Activated CD4-positive, alpha-beta T cell treated with anti-CD3 and anti-CD28 coated beads for 1 hour (primary cell): ENCODE results near the gene HMCN1.
"Not testable (repeated sequence)": the region's sequence is repeated elsewhere in the genome, so short reads cannot be mapped to it uniquely, and the experiment has no call there.

Source experiments
- DNase-seq: peaks from one replicate; pipeline ENCODE4 v3.0.0-alpha.2; 2020

Gene HMCN1

DNA sequence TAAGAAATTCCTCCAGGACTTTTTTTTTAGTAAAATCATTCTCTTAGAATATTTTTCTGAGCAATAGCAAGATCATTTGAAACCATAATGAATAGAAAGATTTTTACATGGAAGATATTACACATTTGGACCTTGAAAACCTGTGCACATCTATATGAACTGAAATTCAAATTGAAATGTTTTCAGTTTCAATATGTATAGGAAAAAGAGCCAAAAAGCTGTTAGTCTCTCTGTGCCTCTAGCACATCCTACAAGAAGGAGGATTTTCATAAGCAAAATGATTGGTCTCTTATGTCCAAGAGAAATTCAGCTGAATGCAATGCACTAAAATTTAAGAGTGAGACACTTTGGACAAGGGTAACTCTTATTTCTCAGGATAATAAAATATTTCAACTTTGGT, 8.2 kb downstream of the HMCN1 start:
- no peak for DNase-seq

DNA sequence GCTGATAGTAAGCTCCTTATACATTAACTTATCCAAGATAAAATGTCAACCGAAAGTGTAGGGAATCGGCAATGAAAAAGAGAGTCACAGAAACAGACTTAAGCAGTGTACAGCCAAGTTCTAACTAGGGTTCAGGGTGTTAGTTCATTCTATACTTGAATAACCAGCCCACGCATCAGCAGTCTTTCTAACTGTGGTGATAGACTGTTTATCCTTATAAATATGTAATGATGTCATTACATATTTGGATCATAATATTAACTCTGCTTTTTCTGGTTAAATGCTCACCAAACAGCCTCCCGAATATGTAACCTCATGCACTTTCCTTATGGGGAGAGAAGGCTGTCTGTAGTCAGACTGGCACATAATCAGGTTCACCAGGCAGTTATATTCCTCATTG, 11.0 kb downstream of the HMCN1 start:
- no peak for DNase-seq

GRCh38 chr1:185759061-185759460, 24.9 kb downstream of the HMCN1 start:
- no peak for DNase-seq

GRCh38 chr1:185761841-185762240, 27.6 kb downstream of the HMCN1 start:
- no peak for DNase-seq

- no peak for DNase-seq
These were observed 33.4 kb downstream of the HMCN1 start for GRCh38 chr1:185767508-185768120.

DNA sequence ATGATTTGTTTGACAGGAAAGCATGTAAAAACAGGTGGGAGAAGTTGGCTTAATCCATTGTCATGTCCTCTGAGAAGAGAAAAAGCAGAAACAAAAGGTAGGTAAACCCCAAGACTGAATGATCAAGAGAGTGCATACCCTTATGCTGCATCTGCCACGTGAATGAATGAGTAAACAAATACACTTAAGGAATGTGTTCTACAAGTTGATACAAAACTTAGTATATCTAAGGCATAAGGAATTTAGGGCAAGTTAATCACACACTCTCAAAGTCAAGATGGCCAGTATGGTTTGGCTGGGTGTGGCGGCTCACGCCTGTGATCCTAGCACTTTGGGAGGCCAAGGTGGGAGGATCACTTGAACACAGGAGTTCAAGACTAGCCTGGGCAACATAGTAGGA, 34.2 kb downstream of the HMCN1 start:
- DNase-seq = no peak

- DNase-seq = no peak
These were observed 34.9 kb downstream of the HMCN1 start for GRCh38 chr1:185769136-185769535.

- no peak for DNase-seq
These were observed 40.2 kb downstream of the HMCN1 start for GRCh38 chr1:185774394-185774793.

DNA sequence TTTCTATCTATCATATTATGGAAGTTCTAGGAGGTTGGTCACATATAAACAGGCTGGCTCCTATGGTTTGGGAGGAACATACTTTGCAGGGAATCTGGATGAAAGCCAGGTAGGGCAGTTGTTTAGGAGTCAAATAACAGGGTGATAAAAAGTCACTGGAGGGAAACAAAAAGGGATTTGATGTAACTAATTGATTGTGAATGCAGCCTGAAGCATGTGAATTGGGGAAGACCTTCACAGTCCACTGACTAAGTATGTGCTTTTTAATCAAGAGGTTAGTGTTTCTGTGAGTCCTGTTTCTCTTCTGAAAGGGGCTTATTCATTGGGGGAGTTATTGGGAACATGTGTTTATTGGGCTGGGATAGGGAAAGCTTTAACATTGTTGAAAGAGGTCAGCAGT, 41.3 kb downstream of the HMCN1 start:
- no peak for DNase-seq

GRCh38 chr1:185776522-185776921, 42.3 kb downstream of the HMCN1 start:
- DNase-seq = no peak

- not testable (repeated sequence) for DNase-seq
These were observed 49.7 kb downstream of the HMCN1 start for GRCh38 chr1:185783860-185784259.

DNA sequence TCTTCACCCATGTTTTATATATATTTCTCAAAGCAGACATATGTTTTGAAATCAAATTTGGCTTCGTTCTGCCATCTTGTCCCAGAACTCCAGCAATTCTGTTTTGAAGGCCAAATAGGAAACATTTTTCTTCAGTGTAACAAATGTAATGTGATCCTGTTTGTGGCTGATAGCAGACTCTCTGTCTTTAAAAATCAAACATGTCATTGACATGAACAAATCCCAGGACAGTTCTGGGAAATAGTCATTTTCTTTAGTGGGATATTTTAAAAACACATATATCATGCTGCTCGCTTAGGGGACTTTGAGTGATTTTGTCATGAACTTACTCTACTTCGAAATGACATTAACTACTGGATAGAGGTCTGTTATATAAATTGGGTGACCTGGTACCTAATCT, 51.4 kb downstream of the HMCN1 start:
- DNase-seq = no peak

DNA sequence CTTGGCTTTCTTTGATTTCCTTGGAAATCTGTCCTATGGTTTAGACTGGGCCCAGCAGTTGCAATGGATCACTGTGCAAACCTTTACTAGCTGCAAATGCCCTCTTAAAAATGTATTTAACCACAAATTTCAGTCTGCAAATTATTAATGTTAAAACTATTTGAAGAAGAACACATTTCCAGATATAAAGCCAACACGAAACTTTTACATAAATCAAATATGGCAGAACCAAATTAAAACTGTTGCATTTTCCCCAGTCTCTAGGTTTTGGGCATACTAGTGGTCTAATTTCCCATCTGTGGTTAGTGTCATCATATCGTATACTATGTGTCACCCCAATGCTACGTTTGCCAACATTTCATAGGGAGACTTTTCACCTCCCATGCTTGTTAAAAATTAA, 52.3 kb downstream of the HMCN1 start:
- no peak for DNase-seq

DNA sequence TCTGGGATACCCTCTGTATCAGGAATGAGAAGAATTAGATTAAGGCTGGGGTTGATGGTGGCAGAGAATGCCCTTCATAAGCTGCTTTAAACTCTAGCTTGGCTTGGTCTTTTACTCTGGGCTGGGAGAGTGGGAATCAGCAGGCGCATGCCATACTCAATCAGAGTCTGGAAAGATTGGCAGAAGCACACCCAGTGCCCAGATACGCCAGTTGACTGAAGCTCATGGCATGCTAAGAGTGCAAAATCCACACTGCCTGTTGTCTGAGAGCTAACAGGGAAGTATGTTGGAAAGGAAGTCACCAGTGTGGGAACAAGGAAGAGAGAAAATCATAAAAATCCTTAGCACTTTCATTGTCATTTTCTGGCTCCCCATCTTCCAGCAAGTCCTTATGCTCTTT, 53.0 kb downstream of the HMCN1 start:
- no peak for DNase-seq

GRCh38 chr1:185788386-185788785, 54.2 kb downstream of the HMCN1 start:
- DNase-seq = no peak

GRCh38 chr1:185789501-185790193, 55.5 kb downstream of the HMCN1 start:
- no peak for DNase-seq

- no peak for DNase-seq
These were observed 56.1 kb downstream of the HMCN1 start for GRCh38 chr1:185790194-185790735.

- no peak for DNase-seq
These were observed 57.8 kb downstream of the HMCN1 start for GRCh38 chr1:185792040-185792439.

DNA sequence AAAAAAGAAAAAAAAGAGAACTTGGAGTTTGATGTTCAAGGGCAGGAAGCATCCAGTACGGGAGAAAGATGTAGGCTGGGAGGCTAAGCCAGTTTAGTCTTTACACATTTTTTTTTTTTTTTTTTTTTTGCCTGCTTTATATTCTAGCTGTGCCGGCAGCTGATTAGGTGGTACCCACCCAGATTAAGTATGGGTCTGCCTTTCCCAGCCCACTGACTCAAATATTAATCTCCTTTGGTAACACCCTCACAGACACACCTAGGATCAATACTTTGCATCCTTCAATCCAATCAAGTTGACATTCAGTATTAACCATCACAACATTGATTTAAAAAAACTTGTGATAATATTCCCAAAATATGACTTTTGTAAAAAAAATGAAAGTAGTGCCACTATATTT, 60.3 kb downstream of the HMCN1 start:
- DNase-seq = not testable (repeated sequence)

GRCh38 chr1:185795181-185795580, 61.0 kb downstream of the HMCN1 start:
- no peak for DNase-seq

GRCh38 chr1:185798505-185798904, 64.3 kb downstream of the HMCN1 start:
- DNase-seq = no peak

DNA sequence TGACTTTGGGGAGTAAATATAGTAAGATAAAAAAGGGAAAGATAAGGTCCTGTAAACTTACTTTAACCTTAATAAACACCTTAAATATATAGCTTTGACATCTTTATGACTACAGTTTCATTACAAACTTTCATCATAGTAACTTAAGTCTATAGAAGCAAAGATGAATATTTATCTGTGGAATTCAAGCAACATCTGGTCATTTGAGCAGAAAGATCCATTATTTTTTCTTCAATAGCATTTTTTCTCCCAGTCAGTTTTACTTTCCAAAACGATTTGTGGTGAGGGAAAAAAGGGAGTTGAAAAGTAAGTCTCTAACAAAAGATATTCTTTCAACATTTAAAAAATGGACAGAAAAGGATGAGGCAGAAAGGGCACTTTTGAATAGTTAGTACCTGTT, 69.0 kb downstream of the HMCN1 start:
- DNase-seq = no peak

DNA sequence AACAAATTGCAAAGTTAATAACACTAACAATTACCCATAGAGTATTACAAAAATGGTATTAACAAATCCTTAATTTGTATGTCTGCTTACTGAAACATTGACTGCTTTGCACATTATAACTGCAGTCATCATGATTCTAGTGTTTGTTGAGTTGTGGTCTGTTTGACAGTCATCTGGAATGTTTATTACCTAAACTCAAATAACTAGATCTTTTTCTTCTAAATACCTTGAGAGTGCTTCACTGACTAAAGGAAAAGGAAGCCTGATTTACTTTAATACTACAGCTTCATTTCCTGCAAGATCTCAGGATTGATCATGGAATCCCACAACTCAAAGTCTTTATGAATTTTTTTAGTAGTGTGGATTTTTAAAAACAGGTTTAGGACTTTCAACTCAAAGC, 70.0 kb downstream of the HMCN1 start:
- DNase-seq = no peak

- no peak for DNase-seq
These were observed 70.4 kb downstream of the HMCN1 start for GRCh38 chr1:185804608-185805007.

DNA sequence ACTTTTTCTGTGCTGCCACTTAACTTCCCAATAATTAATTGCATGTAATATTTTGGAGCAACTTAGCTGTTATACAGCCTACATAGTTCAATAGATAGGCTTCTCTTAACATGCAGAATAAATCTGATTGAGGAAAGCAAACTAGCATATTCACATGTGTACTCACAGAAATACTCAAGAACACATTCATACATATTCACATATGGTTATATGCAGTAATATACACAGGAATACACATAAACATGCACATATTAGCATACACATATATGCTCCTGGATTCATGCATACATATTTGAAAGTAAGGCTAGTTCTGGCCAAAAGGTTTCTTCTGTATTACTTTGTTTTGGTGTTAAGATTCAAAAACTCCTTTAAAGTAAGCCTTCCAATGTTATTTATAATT, 73.1 kb downstream of the HMCN1 start:
- no peak for DNase-seq
